Activated effector memory CD4-positive, alpha-beta T cell treated with Interleukin-2 at 50 U/mL for 16 hours (primary cell): ENCODE results near the gene ZNF213.

Source experiments
- DNase-seq: peaks from one replicate; pipeline ENCODE4 v3.0.0-alpha.2; 2020

The ZNF213 gene

GRCh38 chr16:3101841-3102470, 32.9 kb upstream of the ZNF213 start:
- no peak for DNase-seq

GRCh38 chr16:3106205-3106928, 28.5 kb upstream of the ZNF213 start:
- peak; percentile 85 for DNase-seq

- no peak for DNase-seq
Measured at GRCh38 chr16:3112058-3112880, 22.6 kb upstream of the ZNF213 start, which contains the start of gene ZNF205. ZNF205 (plus strand) TSS chr16:3112586; CDS start chr16:3113431, 845 bp downstream.

- no peak for DNase-seq
Measured at GRCh38 chr16:3112881-3113574, 21.8 kb upstream of the ZNF213 start.

- DNase-seq = no peak
Measured at GRCh38 chr16:3113765-3114479, 20.9 kb upstream of the ZNF213 start.

GRCh38 chr16:3115003-3115402, 19.8 kb upstream of the ZNF213 start:
- DNase-seq = no peak

- DNase-seq = no peak
Measured at GRCh38 chr16:3115561-3115960, 19.3 kb upstream of the ZNF213 start.

GRCh38 chr16:3118204-3118790, 16.5 kb upstream of the ZNF213 start:
- no peak for DNase-seq

GRCh38 chr16:3118846-3119245, 16.0 kb upstream of the ZNF213 start:
- DNase-seq = no peak

GRCh38 chr16:3119286-3119685, 15.5 kb upstream of the ZNF213 start:
- no peak for DNase-seq

GRCh38 chr16:3119701-3120408, 15.0 kb upstream of the ZNF213 start:
- no peak for DNase-seq

GRCh38 chr16:3120435-3120834, 14.4 kb upstream of the ZNF213 start:
- DNase-seq = no peak

- DNase-seq = no peak
Measured at GRCh38 chr16:3121851-3122467, 12.9 kb upstream of the ZNF213 start.

- DNase-seq = no peak
Measured at GRCh38 chr16:3122926-3123570, 11.8 kb upstream of the ZNF213 start.

GRCh38 chr16:3123986-3124886, 10.6 kb upstream of the ZNF213 start:
- DNase-seq = peak; percentile 93

- no peak for DNase-seq
Measured at GRCh38 chr16:3127745-3128144, 7.1 kb upstream of the ZNF213 start.

GRCh38 chr16:3129137-3130131, 5.4 kb upstream of the ZNF213 start:
- DNase-seq = peak; percentile 70
